ENCODE results near the gene DUOX1. TPM values are rescaled to one million over a fixed set of nuclear protein-coding genes. Genes with fewer than 3 reads are reported as not detected.

The DUOX1 gene
- total and polyA plus RNA-seq, 4 donors, result under 0.01 to 7.1 (median 1.7) TPM

DNA sequence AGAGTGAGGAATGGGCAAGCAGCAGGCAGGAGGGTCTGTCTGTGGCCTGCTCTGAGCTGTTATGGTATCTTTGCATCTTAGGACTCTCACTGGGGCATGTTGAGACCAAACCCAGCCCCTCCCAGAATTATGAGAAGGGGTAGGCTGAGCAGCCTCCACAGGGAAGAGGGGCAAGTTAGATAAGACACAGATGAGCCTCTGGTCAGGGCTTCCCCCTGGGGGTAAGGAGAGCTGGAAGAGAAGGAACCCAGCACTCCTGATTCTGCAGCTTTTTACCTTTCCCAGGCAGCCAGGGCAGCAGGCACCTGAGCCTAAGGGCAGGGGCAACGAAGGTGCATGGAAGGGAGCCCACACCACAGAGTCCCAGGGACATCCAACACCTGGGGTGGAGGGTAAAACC lies 19.3 kb downstream of the DUOX1 start:
- H3K27ac ChIP-seq (ENCODE audit: low read depth, low read length), result no peak overlapping the region
- no CpG with 5 or more reads among the region's 1 CpG for WGBS (ENCODE audit: insufficient coverage)
- H3K36me3 ChIP-seq (ENCODE audit: control insufficient read depth, insufficient read depth, low read length), result peaks cover 10% of the 10 kb centered on the region
- H3K4me3 ChIP-seq (ENCODE audit: low read depth, low read length), result no peak overlapping the region
- H3K9me3 ChIP-seq (ENCODE audit: control insufficient read depth, insufficient read depth, low read length), result no peaks in the 10 kb centered on the region
- H3K27me3 ChIP-seq (ENCODE audit: control insufficient read depth, insufficient read depth, low read length), result no peaks in the 10 kb centered on the region
- no peak for DNase-seq (ENCODE audit: low read depth in 4 of 6, low spot score in 6 of 6)
- peaks cover 3% of the 10 kb centered on the region for H3K4me1 ChIP-seq (ENCODE audit: control insufficient read depth, insufficient read depth, low read length)

DNA sequence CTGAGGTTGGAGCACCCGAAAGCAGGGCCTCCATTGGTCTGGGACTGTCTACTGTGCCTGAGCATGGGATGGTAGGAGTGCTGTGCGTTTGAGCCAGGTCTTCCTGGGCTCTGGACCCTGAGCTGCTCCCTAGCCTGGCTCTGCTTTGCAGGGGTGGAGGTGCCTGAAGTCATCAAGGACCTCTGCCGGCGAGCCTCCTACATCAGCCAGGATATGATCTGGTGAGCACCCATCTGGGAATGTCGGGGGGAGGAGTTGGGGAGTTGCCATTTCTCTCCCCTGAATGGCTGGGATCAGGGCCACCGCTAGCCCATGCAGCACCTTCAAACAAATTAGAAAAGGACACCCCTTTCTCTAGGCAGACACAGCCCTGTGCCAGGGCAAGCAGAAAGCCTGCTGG lies 20.7 kb downstream of the DUOX1 start:
- no peaks in the 10 kb centered on the region for H3K9me3 ChIP-seq (ENCODE audit: control insufficient read depth, insufficient read depth, low read length)
- H3K4me1 ChIP-seq (ENCODE audit: control insufficient read depth, insufficient read depth, low read length), result peaks cover 5% of the 10 kb centered on the region
- H3K27me3 ChIP-seq (ENCODE audit: control insufficient read depth, insufficient read depth, low read length), result no peaks in the 10 kb centered on the region
- no peak overlapping the region for H3K27ac ChIP-seq (ENCODE audit: low read depth, low read length)
- no peak for DNase-seq (ENCODE audit: low read depth in 4 of 6, low spot score in 6 of 6)
- 81% methylated on average over 5 of the region's 6 CpGs for WGBS (ENCODE audit: insufficient coverage)
- H3K4me3 ChIP-seq (ENCODE audit: low read depth, low read length), result no peak overlapping the region
- peaks cover 10% of the 10 kb centered on the region for H3K36me3 ChIP-seq (ENCODE audit: control insufficient read depth, insufficient read depth, low read length)

- Histone ChIP-seq H3K4me1 (ENCODE audit: control insufficient read depth, insufficient read depth, low read length) (peaks cover 5% of the 10 kb centered on the region), H3K4me3 (ENCODE audit: low read depth, low read length) (no peak overlapping the region), H3K27me3 (ENCODE audit: control insufficient read depth, insufficient read depth, low read length) (no peaks in the 10 kb centered on the region), H3K27ac (ENCODE audit: low read depth, low read length) (no peak overlapping the region), H3K36me3 (ENCODE audit: control insufficient read depth, insufficient read depth, low read length) (peaks cover 10% of the 10 kb centered on the region), H3K9me3 (ENCODE audit: control insufficient read depth, insufficient read depth, low read length) (no peaks in the 10 kb centered on the region)
- DNase-seq (ENCODE audit: low read depth in 4 of 6, low spot score in 6 of 6), result no peak
- WGBS (ENCODE audit: insufficient coverage), result 87% methylated on average over 6 of the region's 6 CpGs
These were observed 21.2 kb downstream of the DUOX1 start for GRCh38 chr15:45150997-45151396.

DNA sequence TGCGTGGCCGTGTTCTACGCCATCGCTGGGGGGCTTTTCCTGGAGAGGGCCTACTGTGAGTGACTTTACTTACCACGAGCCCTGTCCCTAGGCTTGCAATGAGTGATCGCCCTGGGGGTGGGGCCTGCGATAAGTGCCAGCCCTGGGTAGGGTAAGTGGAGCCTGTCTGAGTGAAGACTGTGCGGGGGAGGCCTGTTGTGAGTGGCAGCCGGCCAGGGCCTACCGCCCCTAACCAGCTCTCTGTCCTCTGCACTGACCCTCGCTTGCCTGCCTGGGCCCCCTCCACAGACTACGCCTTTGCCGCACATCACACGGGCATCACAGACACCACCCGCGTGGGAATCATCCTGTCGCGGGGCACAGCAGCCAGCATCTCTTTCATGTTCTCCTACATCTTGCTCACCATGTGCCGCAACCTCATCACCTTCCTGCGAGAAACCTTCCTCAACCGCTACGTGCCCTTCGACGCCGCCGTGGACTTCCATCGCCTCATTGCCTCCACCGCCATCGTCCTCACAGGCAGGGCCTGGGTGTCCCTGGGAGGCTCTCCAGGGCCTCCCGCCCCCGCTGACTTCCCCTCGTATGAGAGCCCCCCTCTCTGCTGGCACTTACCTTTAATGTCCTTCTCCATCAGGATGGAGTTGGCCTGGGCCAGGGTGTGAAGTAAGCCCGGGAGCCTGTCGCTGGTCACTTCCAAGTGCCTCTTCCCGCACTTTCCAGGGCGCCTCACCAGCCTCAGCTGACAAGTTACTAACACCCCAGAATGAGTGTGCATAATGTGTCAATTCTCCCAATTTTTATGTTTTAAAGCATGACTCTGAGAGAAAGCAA lies 22.4 kb downstream of the DUOX1 start:
- H3K27me3 ChIP-seq (ENCODE audit: control insufficient read depth, insufficient read depth, low read length), result no peaks in the 10 kb centered on the region
- no peak for DNase-seq (ENCODE audit: low read depth in 4 of 6, low spot score in 6 of 6)
- 95% methylated on average over 30 of the region's 36 CpGs for WGBS (ENCODE audit: insufficient coverage)

DNA sequence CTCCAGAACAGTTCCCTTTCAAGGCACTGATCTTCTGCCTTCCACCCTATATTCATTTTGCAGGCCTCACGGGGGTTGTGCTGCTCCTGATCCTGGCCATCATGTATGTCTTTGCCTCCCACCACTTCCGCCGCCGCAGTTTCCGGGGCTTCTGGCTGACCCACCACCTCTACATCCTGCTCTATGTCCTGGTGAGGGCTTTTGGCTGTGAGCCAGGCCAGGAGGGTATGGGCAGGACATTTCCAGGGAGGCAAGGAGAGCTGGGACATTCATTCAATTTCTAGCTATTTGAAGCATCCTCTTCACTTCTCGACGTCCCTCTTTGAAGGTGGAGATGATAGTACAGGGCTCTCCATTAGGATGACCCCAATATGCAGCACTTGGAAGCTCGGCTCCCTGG lies 25.9 kb downstream of the DUOX1 start:
- no peaks in the 10 kb centered on the region for H3K9me3 ChIP-seq (ENCODE audit: control insufficient read depth, insufficient read depth, low read length)
- H3K4me1 ChIP-seq (ENCODE audit: control insufficient read depth, insufficient read depth, low read length), result peaks cover 15% of the 10 kb centered on the region
- no peak overlapping the region for H3K4me3 ChIP-seq (ENCODE audit: low read depth, low read length)
- WGBS (ENCODE audit: insufficient coverage), result 78% methylated on average over 5 of the region's 8 CpGs
- peaks cover 10% of the 10 kb centered on the region for H3K36me3 ChIP-seq (ENCODE audit: control insufficient read depth, insufficient read depth, low read length)
- DNase-seq (ENCODE audit: low read depth in 4 of 6, low spot score in 6 of 6), result no peak
- H3K27me3 ChIP-seq (ENCODE audit: control insufficient read depth, insufficient read depth, low read length), result no peaks in the 10 kb centered on the region
- no peak overlapping the region for H3K27ac ChIP-seq (ENCODE audit: low read depth, low read length)

More for the DNA sequence above, 22.4 kb downstream of the DUOX1 start:
- no peak overlapping the region for H3K27ac ChIP-seq (ENCODE audit: low read depth, low read length)
- no peaks in the 10 kb centered on the region for H3K9me3 ChIP-seq (ENCODE audit: control insufficient read depth, insufficient read depth, low read length)
- peaks cover 10% of the 10 kb centered on the region for H3K4me1 ChIP-seq (ENCODE audit: control insufficient read depth, insufficient read depth, low read length)
- H3K36me3 ChIP-seq (ENCODE audit: control insufficient read depth, insufficient read depth, low read length), result peaks cover 10% of the 10 kb centered on the region
- no peak overlapping the region for H3K4me3 ChIP-seq (ENCODE audit: low read depth, low read length)

DNA sequence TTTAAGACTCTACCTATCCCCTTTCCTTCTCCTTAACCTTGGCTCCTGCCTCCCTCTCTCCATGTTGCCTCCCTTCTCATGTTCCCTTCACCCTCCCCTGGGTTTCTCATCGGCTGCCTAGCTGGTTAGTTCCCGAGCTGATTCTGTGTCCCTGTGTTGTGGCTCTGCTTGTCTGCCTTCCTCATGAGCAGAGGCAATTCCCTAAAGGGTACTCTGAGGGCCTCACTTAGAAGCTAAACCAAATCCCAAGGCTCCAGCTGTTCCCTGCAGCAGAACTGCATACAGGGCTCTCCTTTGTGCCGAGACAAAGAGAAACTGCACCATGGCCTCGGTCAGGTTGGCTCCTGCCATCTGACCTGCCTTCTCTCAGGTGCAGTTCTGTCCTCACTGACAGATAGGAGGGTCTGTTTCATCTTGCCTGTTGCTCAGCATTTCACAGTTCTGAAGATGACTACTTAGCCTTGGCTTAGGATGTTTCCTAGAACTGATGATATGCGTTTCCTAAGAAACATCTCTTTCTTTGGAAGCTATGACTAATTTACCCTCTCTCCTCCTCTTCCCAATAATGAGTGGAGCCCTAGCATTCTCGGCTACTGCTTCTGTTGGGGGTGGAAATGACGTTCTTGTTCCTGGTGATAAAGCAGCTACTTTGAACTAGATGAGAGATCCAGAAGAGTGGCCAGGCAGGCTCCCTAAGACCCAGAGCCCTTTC lies 27.1 kb downstream of the DUOX1 start:
- peaks cover 7% of the 10 kb centered on the region for H3K36me3 ChIP-seq (ENCODE audit: control insufficient read depth, insufficient read depth, low read length)
- H3K27me3 ChIP-seq (ENCODE audit: control insufficient read depth, insufficient read depth, low read length), result no peaks in the 10 kb centered on the region
- 65% methylated on average over 5 of the region's 7 CpGs for WGBS (ENCODE audit: insufficient coverage)
- DNase-seq (ENCODE audit: low read depth in 4 of 6, low spot score in 6 of 6), result peak in 1 of 6 donors; percentile 57
- peaks cover 15% of the 10 kb centered on the region for H3K4me1 ChIP-seq (ENCODE audit: control insufficient read depth, insufficient read depth, low read length)
- H3K4me3 ChIP-seq (ENCODE audit: low read depth, low read length), result no peak overlapping the region
- H3K27ac ChIP-seq (ENCODE audit: low read depth, low read length), result no peak overlapping the region
- no peaks in the 10 kb centered on the region for H3K9me3 ChIP-seq (ENCODE audit: control insufficient read depth, insufficient read depth, low read length)

GRCh38 chr15:45157974-45158373 lies 28.2 kb downstream of the DUOX1 start:
- WGBS (ENCODE audit: insufficient coverage), result 7% methylated on average over 1 of the region's 1 CpG
- H3K27ac ChIP-seq (ENCODE audit: low read depth, low read length), result no peak overlapping the region
- peaks cover 20% of the 10 kb centered on the region for H3K4me1 ChIP-seq (ENCODE audit: control insufficient read depth, insufficient read depth, low read length)
- no peak overlapping the region for H3K4me3 ChIP-seq (ENCODE audit: low read depth, low read length)
- H3K9me3 ChIP-seq (ENCODE audit: control insufficient read depth, insufficient read depth, low read length), result no peaks in the 10 kb centered on the region
- no peaks in the 10 kb centered on the region for H3K36me3 ChIP-seq (ENCODE audit: control insufficient read depth, insufficient read depth, low read length)
- DNase-seq (ENCODE audit: low read depth in 4 of 6, low spot score in 6 of 6), result peak in 2 of 6 donors; percentile 60 to 61
- no peaks in the 10 kb centered on the region for H3K27me3 ChIP-seq (ENCODE audit: control insufficient read depth, insufficient read depth, low read length)

GRCh38 chr15:45161666-45162065 lies 31.9 kb downstream of the DUOX1 start:
- no peak overlapping the region for H3K27ac ChIP-seq (ENCODE audit: low read depth, low read length)
- DNase-seq (ENCODE audit: low read depth in 4 of 6, low spot score in 6 of 6), result no peak
- WGBS (ENCODE audit: insufficient coverage), result 97% methylated on average over 14 of the region's 14 CpGs
- peaks cover 37% of the 10 kb centered on the region for H3K4me1 ChIP-seq (ENCODE audit: control insufficient read depth, insufficient read depth, low read length)
- no peak overlapping the region for H3K4me3 ChIP-seq (ENCODE audit: low read depth, low read length)
- H3K9me3 ChIP-seq (ENCODE audit: control insufficient read depth, insufficient read depth, low read length), result no peaks in the 10 kb centered on the region
- H3K27me3 ChIP-seq (ENCODE audit: control insufficient read depth, insufficient read depth, low read length), result no peaks in the 10 kb centered on the region
- peaks cover 3% of the 10 kb centered on the region for H3K36me3 ChIP-seq (ENCODE audit: control insufficient read depth, insufficient read depth, low read length)

DNA sequence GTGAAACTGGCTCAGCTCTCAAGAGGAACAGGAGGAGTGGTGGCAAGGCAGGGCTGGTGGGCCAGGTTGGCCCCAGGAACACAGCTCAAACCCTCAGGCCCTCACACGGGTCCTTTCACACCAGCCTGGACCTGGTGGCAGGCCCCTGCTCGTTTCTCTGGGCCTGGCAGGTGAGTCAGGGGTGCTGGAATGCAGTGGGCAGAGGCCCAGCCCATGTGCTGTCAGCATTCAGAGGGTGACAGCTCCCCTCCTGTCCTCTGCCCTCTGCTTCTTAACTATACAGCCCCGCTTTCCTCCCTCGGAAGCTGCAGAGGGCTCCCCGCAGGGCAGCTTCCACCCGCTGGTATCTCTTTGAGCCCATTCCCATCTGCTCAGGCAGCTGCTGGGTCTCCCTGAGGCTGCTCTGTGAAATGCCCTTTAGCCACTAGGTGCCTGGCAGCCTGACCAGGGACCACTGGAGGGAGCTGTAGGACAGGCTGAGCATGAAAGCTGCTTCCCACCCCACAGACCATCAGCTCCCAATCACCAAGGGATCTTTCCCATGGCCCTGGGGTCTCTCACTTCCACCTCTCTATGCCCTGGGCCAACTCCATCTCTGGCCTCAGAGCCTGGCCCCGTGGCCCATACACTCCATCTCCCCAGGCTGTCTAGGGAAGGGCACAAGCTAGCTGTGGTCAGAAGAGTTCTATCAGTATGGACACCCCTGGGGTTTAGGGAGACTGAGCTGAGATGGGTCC lies 33.1 kb downstream of the DUOX1 start:
- Histone ChIP-seq H3K27ac (ENCODE audit: low read depth, low read length) (no peak overlapping the region), H3K27me3 (ENCODE audit: control insufficient read depth, insufficient read depth, low read length) (no peaks in the 10 kb centered on the region), H3K36me3 (ENCODE audit: control insufficient read depth, insufficient read depth, low read length) (peaks cover 8% of the 10 kb centered on the region), H3K4me3 (ENCODE audit: low read depth, low read length) (no peak overlapping the region), H3K9me3 (ENCODE audit: control insufficient read depth, insufficient read depth, low read length) (no peaks in the 10 kb centered on the region), H3K4me1 (ENCODE audit: control insufficient read depth, insufficient read depth, low read length) (peaks cover 40% of the 10 kb centered on the region)
- DNase-seq (ENCODE audit: low read depth in 4 of 6, low spot score in 6 of 6), result peak in 4 of 6 donors; percentile 42 to 89 (median 73)
- 5% methylated on average over 4 of the region's 7 CpGs for WGBS (ENCODE audit: insufficient coverage)
